ENCODE data around the gene DYNLT1.
"Not testable (repeated sequence)": the region's sequence is repeated elsewhere in the genome, so short reads cannot be mapped to it uniquely, and the experiment has no call there.

The DYNLT1 gene

DNA sequence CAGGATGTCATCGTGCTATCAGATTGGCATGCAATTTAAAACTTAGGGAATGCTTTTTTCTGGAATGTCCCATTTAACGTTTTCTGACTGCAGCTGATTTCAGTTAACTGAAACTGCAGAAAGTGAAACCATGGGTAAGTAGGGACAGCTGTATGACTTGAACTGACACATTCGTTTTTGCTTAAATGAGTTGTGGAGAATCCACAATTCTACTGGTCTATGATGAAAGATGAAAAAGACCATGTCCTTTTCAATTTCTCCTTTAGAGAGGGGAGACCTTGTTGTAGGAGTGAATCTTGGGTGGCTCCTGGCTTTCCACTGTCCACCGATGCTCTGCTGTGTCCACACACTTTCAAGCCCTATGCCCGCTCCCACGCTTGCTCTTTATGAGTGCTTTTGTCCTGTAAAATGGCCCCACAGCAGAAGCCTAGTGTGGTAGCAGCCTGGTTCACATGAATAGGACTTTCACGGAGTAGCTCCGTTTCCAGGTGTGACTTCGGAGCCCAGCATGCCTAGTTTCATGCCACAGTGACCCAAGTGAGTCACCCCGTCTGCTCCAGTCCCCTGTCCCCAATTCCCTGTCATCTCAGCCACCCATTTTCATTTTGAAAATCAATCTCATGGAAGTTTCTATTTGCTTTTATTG, 21.9 kb downstream of the DYNLT1 start:
- Histone ChIP-seq H3K4me1 (ENCODE audit: control extremely low read depth in 1 of 4, control insufficient read depth in 4 of 4, insufficient read depth in 4 of 4, low read length in 3 of 4) (no peaks in the 10 kb centered on the region), H3K27me3 (replicated peaks in 2 of 5; ENCODE audit: control insufficient read depth in 4 of 5, insufficient read depth in 5 of 5, low read length in 4 of 5) (no peaks in the 10 kb centered on the region), H3K4me3 (ENCODE audit: control insufficient read depth in 1 of 7, extremely low read depth in 1 of 7, insufficient read depth in 4 of 7, low read depth in 2 of 7, low read length in 6 of 7) (no peak overlapping the region), H3K9me3 (ENCODE audit: control extremely low read depth in 1 of 5, control insufficient read depth in 4 of 5, insufficient read depth in 2 of 5, low read depth in 1 of 5, low read length in 4 of 5) (no peaks in the 10 kb centered on the region), H3K36me3 (ENCODE audit: control insufficient read depth in 4 of 4, insufficient read depth in 4 of 4, low read length in 3 of 4) (peaks cover 18 to 72% (median 54%) of the 10 kb centered on the region in 4 experiments), H3K27ac (ENCODE audit: insufficient read depth in 1 of 2, low read depth in 1 of 2, low read length in 2 of 2, poor library complexity in 1 of 2, severe bottlenecking in 2 of 2) (no peak overlapping the region)
- DNase-seq, result no peak
- ChIA-PET CTCF (no interaction called here), POLR2A (no interaction called here)
- 100% methylated on average over 8 of the region's 10 CpGs for WGBS (ENCODE audit: insufficient coverage)

DNA sequence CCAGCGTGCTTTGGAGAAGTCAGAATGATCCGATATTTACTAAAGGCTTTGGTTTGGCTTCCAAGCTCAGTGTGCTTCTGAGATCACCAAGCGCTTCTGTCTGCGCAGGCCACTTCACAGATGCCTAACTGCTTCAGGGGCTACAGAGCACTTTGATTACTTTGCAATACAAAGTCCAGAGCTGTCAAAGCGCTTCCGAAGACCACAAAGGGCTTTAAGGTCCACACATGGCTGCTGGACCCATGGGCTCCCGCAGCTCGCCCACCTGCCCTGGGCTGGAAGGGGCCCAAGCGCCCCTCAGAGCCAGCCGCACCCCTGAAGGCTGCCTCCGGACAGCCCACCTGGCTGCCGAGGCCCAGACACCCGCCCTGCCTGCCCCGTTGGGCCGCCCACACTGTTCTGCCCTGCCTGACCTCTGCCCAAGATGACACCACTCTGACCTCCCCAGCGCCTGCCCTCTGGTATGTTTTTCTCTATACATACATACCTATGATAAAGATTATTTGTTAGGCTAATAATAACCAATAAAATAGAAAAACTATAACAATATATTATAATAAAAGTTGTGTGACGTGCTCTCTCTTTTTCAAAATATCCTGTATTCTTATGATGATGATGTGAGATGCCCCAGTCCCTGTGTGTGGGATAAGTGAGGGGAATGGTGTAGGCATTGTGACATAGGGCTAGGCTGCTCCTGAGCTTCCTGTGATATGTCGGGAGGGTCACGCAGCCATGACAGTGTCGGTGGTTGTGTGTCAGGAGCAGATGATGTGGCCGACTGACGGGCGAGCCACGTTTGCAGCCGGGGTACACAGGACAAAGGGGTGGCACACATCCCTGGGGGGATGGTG, 22.6 kb downstream of the DYNLT1 start:
- ChIA-PET POLR2A (no interaction called here), CTCF (interaction anchor here (0.7 to 1.4 kb wide), 2 partner anchors 15 to 408 kb away, joined by 3 read pairs; no protein-coding TSS in a partner anchor)
- Histone ChIP-seq H3K9me3 (ENCODE audit: control extremely low read depth in 1 of 5, control insufficient read depth in 4 of 5, insufficient read depth in 2 of 5, low read depth in 1 of 5, low read length in 4 of 5) (no peaks in the 10 kb centered on the region), H3K27ac (ENCODE audit: insufficient read depth in 1 of 2, low read depth in 1 of 2, low read length in 2 of 2, poor library complexity in 1 of 2, severe bottlenecking in 2 of 2) (no peak overlapping the region), H3K27me3 (replicated peaks in 2 of 5; ENCODE audit: control insufficient read depth in 4 of 5, insufficient read depth in 5 of 5, low read length in 4 of 5) (no peaks in the 10 kb centered on the region), H3K4me3 (ENCODE audit: control insufficient read depth in 1 of 7, extremely low read depth in 1 of 7, insufficient read depth in 4 of 7, low read depth in 2 of 7, low read length in 6 of 7) (no peak overlapping the region), H3K4me1 (ENCODE audit: control extremely low read depth in 1 of 4, control insufficient read depth in 4 of 4, insufficient read depth in 4 of 4, low read length in 3 of 4) (no peaks in the 10 kb centered on the region), H3K36me3 (ENCODE audit: control insufficient read depth in 4 of 4, insufficient read depth in 4 of 4, low read length in 3 of 4) (peaks cover 16 to 64% (median 48%) of the 10 kb centered on the region in 4 experiments)
- WGBS (ENCODE audit: insufficient coverage), result 99% methylated on average over 20 of the region's 25 CpGs
- DNase-seq, result no peak

DNA sequence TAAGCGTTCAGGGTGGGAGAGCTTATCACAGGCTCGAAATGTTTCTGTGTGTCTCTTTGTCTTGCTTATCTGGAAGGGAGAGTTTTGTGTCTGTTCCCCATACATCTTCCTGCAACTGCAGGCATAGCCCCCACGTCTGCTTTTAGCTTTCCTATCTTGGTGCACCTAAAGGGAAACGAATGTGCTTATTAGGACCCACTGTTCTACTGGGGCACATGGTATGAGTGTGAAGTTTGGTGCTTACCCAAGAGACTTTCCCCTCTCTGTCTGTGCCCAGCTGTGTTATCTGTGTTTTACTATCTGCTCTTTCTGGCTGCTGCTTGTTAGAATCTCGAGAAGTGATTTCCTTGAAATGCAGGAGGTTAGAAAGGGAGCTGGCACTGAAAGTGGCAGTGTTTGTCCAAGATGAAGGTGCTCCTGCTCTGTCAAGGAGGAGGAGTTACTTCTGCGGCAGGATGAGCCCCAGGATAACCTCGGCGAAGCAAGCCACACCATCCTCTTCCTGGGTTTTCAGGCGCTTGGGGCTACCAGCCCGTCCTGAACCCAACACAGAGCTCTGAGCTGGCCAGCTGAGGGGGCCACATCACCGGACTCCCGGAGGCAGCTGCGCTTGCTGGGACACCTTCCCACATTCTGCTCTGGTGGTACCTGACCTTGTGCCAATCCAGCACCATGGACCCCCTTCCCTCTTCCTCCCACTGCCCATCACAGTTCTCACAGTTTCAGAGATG, 23.4 kb downstream of the DYNLT1 start:
- ChIA-PET CTCF (interaction anchor here (0.7 to 1.4 kb wide), 2 partner anchors 14 to 407 kb away, joined by 3 read pairs; no protein-coding TSS in a partner anchor), POLR2A (no interaction called here)
- Histone ChIP-seq H3K4me1 (ENCODE audit: control extremely low read depth in 1 of 4, control insufficient read depth in 4 of 4, insufficient read depth in 4 of 4, low read length in 3 of 4) (no peaks in the 10 kb centered on the region), H3K36me3 (ENCODE audit: control insufficient read depth in 4 of 4, insufficient read depth in 4 of 4, low read length in 3 of 4) (peaks cover 11 to 57% (median 41%) of the 10 kb centered on the region in 4 experiments), H3K4me3 (ENCODE audit: control insufficient read depth in 1 of 7, extremely low read depth in 1 of 7, insufficient read depth in 4 of 7, low read depth in 2 of 7, low read length in 6 of 7) (no peak overlapping the region), H3K27ac (ENCODE audit: insufficient read depth in 1 of 2, low read depth in 1 of 2, low read length in 2 of 2, poor library complexity in 1 of 2, severe bottlenecking in 2 of 2) (no peak overlapping the region), H3K27me3 (replicated peaks in 2 of 5; ENCODE audit: control insufficient read depth in 4 of 5, insufficient read depth in 5 of 5, low read length in 4 of 5) (no peaks in the 10 kb centered on the region), H3K9me3 (ENCODE audit: control extremely low read depth in 1 of 5, control insufficient read depth in 4 of 5, insufficient read depth in 2 of 5, low read depth in 1 of 5, low read length in 4 of 5) (no peaks in the 10 kb centered on the region)
- no peak for DNase-seq
- 79% methylated on average over 8 of the region's 13 CpGs for WGBS (ENCODE audit: insufficient coverage)

DNA sequence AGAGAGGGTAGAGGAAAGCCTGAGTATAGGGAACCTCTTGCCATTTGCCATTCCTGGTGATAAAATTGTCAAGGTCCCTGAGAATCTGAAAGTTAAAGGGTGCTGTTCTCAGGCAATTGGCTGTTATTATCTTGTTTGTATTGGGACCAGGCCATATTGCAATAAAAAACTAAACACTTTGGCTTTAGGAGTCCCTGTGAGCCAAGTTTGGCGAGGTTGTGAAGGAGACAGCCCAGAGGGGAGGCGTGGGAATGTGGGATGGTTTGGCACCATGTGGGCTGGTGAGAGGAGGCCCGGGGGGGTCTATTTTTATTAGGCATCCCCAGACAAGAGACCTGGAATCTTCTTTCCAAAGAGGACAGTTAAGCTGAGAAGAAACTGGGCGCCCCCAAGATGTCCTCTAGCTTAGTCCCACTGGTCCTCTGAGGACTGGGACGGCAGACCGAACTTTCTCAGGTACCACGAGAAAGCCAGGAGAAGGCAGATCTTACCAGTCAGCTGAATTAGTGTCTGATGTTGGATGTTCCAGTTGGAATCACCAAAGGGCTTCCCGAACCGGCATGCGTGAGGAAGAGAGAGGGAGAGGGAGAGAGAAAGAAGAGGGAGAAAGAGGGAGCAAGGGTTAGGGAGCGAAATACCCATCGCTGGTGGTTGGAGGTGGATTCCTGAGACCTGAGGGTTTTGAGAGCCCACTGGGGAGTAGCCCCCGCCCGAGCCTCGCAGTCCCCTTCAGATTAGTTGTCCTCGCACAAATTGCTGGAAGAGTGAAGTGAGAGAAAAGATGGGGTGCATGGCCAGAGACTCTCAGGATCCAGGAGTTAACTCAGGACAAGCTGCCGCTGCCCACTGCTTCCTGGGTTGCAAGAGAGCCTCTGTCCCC, 24.4 kb downstream of the DYNLT1 start:
- POLR2A ChIA-PET, result no interaction called here
- no peaks in the 10 kb centered on the region for H3K9me3 ChIP-seq (ENCODE audit: control extremely low read depth in 1 of 5, control insufficient read depth in 4 of 5, insufficient read depth in 2 of 5, low read depth in 1 of 5, low read length in 4 of 5)
- no peak overlapping the region for H3K27ac ChIP-seq (ENCODE audit: insufficient read depth in 1 of 2, low read depth in 1 of 2, low read length in 2 of 2, poor library complexity in 1 of 2, severe bottlenecking in 2 of 2)
- 99% methylated on average over 17 of the region's 17 CpGs for WGBS (ENCODE audit: insufficient coverage)
- no peaks in the 10 kb centered on the region for H3K27me3 ChIP-seq (replicated peaks in 2 of 5; ENCODE audit: control insufficient read depth in 4 of 5, insufficient read depth in 5 of 5, low read length in 4 of 5)
- H3K4me3 ChIP-seq (ENCODE audit: control insufficient read depth in 1 of 7, extremely low read depth in 1 of 7, insufficient read depth in 4 of 7, low read depth in 2 of 7, low read length in 6 of 7), result no peak overlapping the region
- H3K4me1 ChIP-seq (ENCODE audit: control extremely low read depth in 1 of 4, control insufficient read depth in 4 of 4, insufficient read depth in 4 of 4, low read length in 3 of 4), result no peaks in the 10 kb centered on the region
- DNase-seq, result no peak
- CTCF ChIA-PET, result no interaction called here
- peaks cover 11 to 47% (median 33%) of the 10 kb centered on the region in 4 experiments for H3K36me3 ChIP-seq (ENCODE audit: control insufficient read depth in 4 of 4, insufficient read depth in 4 of 4, low read length in 3 of 4)

DNA sequence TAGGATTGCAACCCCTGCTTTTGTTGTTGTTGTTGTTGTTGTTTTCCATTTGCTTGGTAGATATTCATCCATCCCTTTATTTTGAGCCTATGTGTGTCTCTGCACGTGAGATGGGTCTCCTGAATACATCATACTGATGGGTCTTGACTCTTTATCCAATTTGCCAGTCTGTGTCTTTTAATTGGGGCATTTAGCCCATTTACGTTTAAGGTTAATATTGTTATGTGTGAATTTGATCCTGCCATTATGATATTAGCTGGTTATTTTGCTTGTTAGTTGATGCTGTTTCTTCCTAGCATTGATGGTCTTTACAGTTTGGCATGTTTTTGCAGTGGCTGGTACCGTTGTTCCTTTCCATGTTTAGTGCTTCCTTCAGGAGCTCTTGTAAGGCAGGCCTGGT, 26.3 kb downstream of the DYNLT1 start:
- H3K4me1 ChIP-seq (ENCODE audit: control extremely low read depth in 1 of 4, control insufficient read depth in 4 of 4, insufficient read depth in 4 of 4, low read length in 3 of 4); H3K27ac ChIP-seq (ENCODE audit: insufficient read depth in 1 of 2, low read depth in 1 of 2, low read length in 2 of 2, poor library complexity in 1 of 2, severe bottlenecking in 2 of 2); DNase-seq; H3K27me3 ChIP-seq (replicated peaks in 2 of 5; ENCODE audit: control insufficient read depth in 4 of 5, insufficient read depth in 5 of 5, low read length in 4 of 5); CTCF ChIA-PET; H3K4me3 ChIP-seq (ENCODE audit: control insufficient read depth in 1 of 7, extremely low read depth in 1 of 7, insufficient read depth in 4 of 7, low read depth in 2 of 7, low read length in 6 of 7); H3K9me3 ChIP-seq (ENCODE audit: control extremely low read depth in 1 of 5, control insufficient read depth in 4 of 5, insufficient read depth in 2 of 5, low read depth in 1 of 5, low read length in 4 of 5); POLR2A ChIA-PET: not testable (repeated sequence)
- H3K36me3 ChIP-seq (ENCODE audit: control insufficient read depth in 4 of 4, insufficient read depth in 4 of 4, low read length in 3 of 4), result peaks cover 12 to 39% (median 26%) of the 10 kb centered on the region in 4 experiments
- WGBS (ENCODE audit: insufficient coverage), result 100% methylated on average over 1 of the region's 3 CpGs

DNA sequence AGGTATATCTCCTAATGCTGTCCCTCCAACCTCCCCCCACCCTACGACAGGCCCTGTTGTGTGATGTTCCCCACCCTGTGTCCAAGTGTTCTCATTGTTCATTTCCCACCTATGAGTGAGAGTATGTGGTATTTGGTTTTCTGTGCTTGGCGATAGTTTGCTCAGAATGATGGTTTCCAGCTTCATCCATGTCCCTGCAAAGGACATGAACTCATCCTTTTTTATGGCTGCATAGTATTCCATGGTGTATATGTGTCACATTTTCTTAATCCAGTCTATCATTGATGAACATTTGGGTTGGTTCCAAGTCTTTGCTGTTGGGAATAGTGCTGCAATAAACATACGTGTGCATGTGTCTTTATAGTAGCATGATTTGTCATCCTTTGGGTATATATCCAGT, 29.9 kb downstream of the DYNLT1 start:
- CTCF ChIA-PET; H3K27ac ChIP-seq (ENCODE audit: insufficient read depth in 1 of 2, low read depth in 1 of 2, low read length in 2 of 2, poor library complexity in 1 of 2, severe bottlenecking in 2 of 2); H3K27me3 ChIP-seq (replicated peaks in 2 of 5; ENCODE audit: control insufficient read depth in 4 of 5, insufficient read depth in 5 of 5, low read length in 4 of 5); DNase-seq; H3K4me1 ChIP-seq (ENCODE audit: control extremely low read depth in 1 of 4, control insufficient read depth in 4 of 4, insufficient read depth in 4 of 4, low read length in 3 of 4); H3K4me3 ChIP-seq (ENCODE audit: control insufficient read depth in 1 of 7, extremely low read depth in 1 of 7, insufficient read depth in 4 of 7, low read depth in 2 of 7, low read length in 6 of 7); POLR2A ChIA-PET; H3K9me3 ChIP-seq (ENCODE audit: control extremely low read depth in 1 of 5, control insufficient read depth in 4 of 5, insufficient read depth in 2 of 5, low read depth in 1 of 5, low read length in 4 of 5): not testable (repeated sequence)
- H3K36me3 ChIP-seq (ENCODE audit: control insufficient read depth in 4 of 4, insufficient read depth in 4 of 4, low read length in 3 of 4), result peaks cover 6 to 38% (median 25%) of the 10 kb centered on the region in 4 experiments
- WGBS (ENCODE audit: insufficient coverage), result no CpG with 5 or more reads among the region's 3 CpGs

Data from common myeloid progenitor, CD34-positive (primary cell).